H9 (cell line): ENCODE measurements around the gene ZNF562. TPM values are rescaled to one million over a fixed set of nuclear protein-coding genes. Genes with fewer than 3 reads are reported as not detected.
"Not testable (repeated sequence)": the region's sequence is repeated elsewhere in the genome, so short reads cannot be mapped to it uniquely, and the experiment has no call there.

ENCODE experiments used
- DNase-seq: peaks from one replicate; pipeline ENCODE4 v3.0.0-alpha.2; 2017
- H2AFZ ChIP-seq: one replicate; pipeline ENCODE4 v1.6.1; 2013; ENCODE audit warnings: mild to moderate bottlenecking, low read length, control low read depth, moderate library complexity
- H2AK5ac ChIP-seq: 2 replicates; pipeline ENCODE4 v1.6.1; 2013; ENCODE audit warnings: low read length, control low read depth, mixed read lengths; ENCODE audit not compliant: insufficient read length
- H2BK120ac ChIP-seq: one replicate; pipeline ENCODE4 v1.6.1; 2013; ENCODE audit warnings: low read depth, mild to moderate bottlenecking, low read length, control low read depth, inconsistent platforms; ENCODE audit not compliant: poor library complexity, severe bottlenecking
- H2BK12ac ChIP-seq: 2 replicates; pipeline ENCODE4 v1.6.1; 2013; ENCODE audit warnings: low read length, control low read depth, mixed read lengths, low read depth; ENCODE audit not compliant: insufficient read length
- H2BK15ac ChIP-seq: 2 replicates; pipeline ENCODE4 v1.6.1; 2013; ENCODE audit warnings: low read depth, low read length, control low read depth
- H2BK20ac ChIP-seq: one replicate; pipeline ENCODE4 v1.6.1; 2013; ENCODE audit warnings: low read depth, mild to moderate bottlenecking, low read length, control low read depth, inconsistent platforms; ENCODE audit not compliant: poor library complexity, severe bottlenecking
- H2BK5ac ChIP-seq: 2 replicates; pipeline ENCODE4 v1.6.1; 2013; ENCODE audit warnings: low read length, control low read depth, mixed read lengths; ENCODE audit not compliant: insufficient read length
- H3K14ac ChIP-seq: 2 replicates; pipeline ENCODE4 v1.6.1; 2013; ENCODE audit warnings: low read length, control low read depth; ENCODE audit not compliant: insufficient read depth
- H3K18ac ChIP-seq: 2 replicates; pipeline ENCODE4 v1.6.1; 2013; ENCODE audit warnings: low read depth, mild to moderate bottlenecking, mixed read lengths, low read length, control low read depth; ENCODE audit not compliant: insufficient read length
- H3K23ac ChIP-seq: 2 replicates; pipeline ENCODE4 v1.6.1; 2013; ENCODE audit warnings: low read length, control low read depth, mixed read lengths, low read depth; ENCODE audit not compliant: insufficient read length
- H3K23me2 ChIP-seq: 2 replicates; pipeline ENCODE4 v1.6.1; 2013; ENCODE audit warnings: low read depth, mild to moderate bottlenecking, mixed read lengths, low read length, control low read depth; ENCODE audit not compliant: insufficient read length, poor library complexity, severe bottlenecking
- H3K27ac ChIP-seq: 2 replicates; pipeline ENCODE4 v1.5.1; 2013; ENCODE audit warnings: low read length, control low read depth, mixed read lengths, low read depth; ENCODE audit not compliant: insufficient read length
- H3K27me3 ChIP-seq: 2 replicates; pipeline ENCODE4 v1.6.1; 2013; ENCODE audit warnings: low read length, control low read depth, inconsistent platforms; ENCODE audit not compliant: insufficient read depth
- H3K4ac ChIP-seq: 2 replicates; pipeline ENCODE4 v1.6.1; 2013; ENCODE audit warnings: low read depth, mild to moderate bottlenecking, control low read depth, inconsistent platforms, low read length, moderate library complexity
- H3K4me1 ChIP-seq: 2 replicates; pipeline ENCODE4 v1.6.1; 2013; ENCODE audit warnings: low read length, control low read depth, inconsistent platforms; ENCODE audit not compliant: insufficient read depth
- H3K4me2 ChIP-seq: 2 replicates; pipeline ENCODE4 v1.6.1; 2013; ENCODE audit warnings: low read length, control low read depth, mixed read lengths; ENCODE audit not compliant: insufficient read length, insufficient read depth
- H3K56ac ChIP-seq: 2 replicates; pipeline ENCODE4 v1.6.1; 2013; ENCODE audit warnings: low read depth, mild to moderate bottlenecking, mixed read lengths, low read length, control low read depth; ENCODE audit not compliant: insufficient read length
- H3K79me1 ChIP-seq: 2 replicates; pipeline ENCODE4 v1.6.1; 2013; ENCODE audit warnings: low read depth, mild to moderate bottlenecking, moderate library complexity, low read length, control low read depth, inconsistent platforms; ENCODE audit not compliant: insufficient read depth, poor library complexity, severe bottlenecking
- H3K79me2 ChIP-seq: 2 replicates; pipeline ENCODE4 v1.6.1; 2013; ENCODE audit warnings: low read length, control low read depth, inconsistent platforms; ENCODE audit not compliant: insufficient read depth
- H3K9ac ChIP-seq: 2 replicates; pipeline ENCODE4 v1.6.1; 2013; ENCODE audit warnings: low read length, control low read depth, mixed read lengths; ENCODE audit not compliant: insufficient read length; ENCODE audit errors: extremely low read depth
- H3K9me3 ChIP-seq: one replicate; pipeline ENCODE4 v1.6.1; 2013; ENCODE audit warnings: low read depth, low read length, inconsistent platforms; ENCODE audit not compliant: control insufficient read depth
- H3T11ph ChIP-seq: one replicate; pipeline ENCODE4 v1.6.1; 2013; ENCODE audit warnings: mild to moderate bottlenecking, low read length, control low read depth, inconsistent platforms
- H4K20me1 ChIP-seq: one replicate; pipeline ENCODE4 v1.6.1; 2013; ENCODE audit not compliant: control insufficient read depth, insufficient read length, insufficient read depth
- H4K5ac ChIP-seq: 2 replicates; pipeline ENCODE4 v1.6.1; 2013; ENCODE audit warnings: low read depth, mild to moderate bottlenecking, mixed read lengths, low read length, control low read depth; ENCODE audit not compliant: insufficient read length
- H4K8ac ChIP-seq: replicated peaks from 2 replicates; pipeline ENCODE4 v1.6.1; 2013; ENCODE audit warnings: low read length, control low read depth, mixed read lengths, low read depth; ENCODE audit not compliant: insufficient read length
- H4K91ac ChIP-seq: 2 replicates; pipeline ENCODE4 v1.6.1; 2013; ENCODE audit warnings: low read depth, mild to moderate bottlenecking, moderate library complexity, mixed read lengths, low read length, control low read depth; ENCODE audit not compliant: insufficient read length
- H3K27ac Mint-ChIP-seq, 3 experiments: 2 replicates in 2 of 3; 3 replicates in 1 of 3; pipeline ENCODE4 v1.8.0; 2020 to 2021; ENCODE audit warnings: mixed read lengths in 3 of 3, mild to moderate bottlenecking in 1 of 3, moderate library complexity in 1 of 3
- H3K27me3 Mint-ChIP-seq: 2 replicates; pipeline ENCODE4 v1.8.0; 2021; ENCODE audit warnings: low read depth, mild to moderate bottlenecking, moderate library complexity, mixed read lengths
- H3K36me3 Mint-ChIP-seq, 3 experiments: 2 replicates in 2 of 3; 3 replicates in 1 of 3; pipeline ENCODE4 v1.8.0; 2020 to 2021; ENCODE audit warnings: low read depth in 3 of 3, mixed read lengths in 3 of 3; ENCODE audit not compliant: insufficient read depth in 1 of 3
- H3K4me1 Mint-ChIP-seq, 2 experiments: 2 replicates each; pipeline ENCODE4 v1.8.0; 2020; ENCODE audit warnings: mixed read lengths in 2 of 2
- H3K4me3 Mint-ChIP-seq, 2 experiments: 2 replicates in 1 of 2; 3 replicates in 1 of 2; pipeline ENCODE4 v1.8.0; 2020 to 2021; ENCODE audit warnings: mild to moderate bottlenecking in 2 of 2, mixed read lengths in 2 of 2, moderate library complexity in 1 of 2
- H3K9me3 Mint-ChIP-seq, 2 experiments: 2 replicates in 1 of 2; 3 replicates in 1 of 2; pipeline ENCODE4 v1.8.0; 2020; ENCODE audit warnings: mild to moderate bottlenecking in 2 of 2, mixed read lengths in 2 of 2, moderate library complexity in 1 of 2
- whole genome bisulfite sequencing: extraction: QIAGEN DNeasy Blood & Tissue Kit; methylation state at CpG from one replicate; pipeline ENCODE4 v1.1.7; 2013; ENCODE audit warnings: missing lambda C conversion rate, low lambda C conversion rate, mixed read lengths; ENCODE audit not compliant: insufficient read length; ENCODE audit errors: extremely low coverage; 5-methylcytosine and 5-hydroxymethylcytosine counted together
- total RNA-seq: library from RNA; stranded (reverse); gene quantifications from 2 replicates; pipeline ENCODE4 v1.2.1, GENCODE V29; 2021

The ZNF562 gene
- total RNA-seq, 1 experiment from 2014 or later = 15.7 TPM

GRCh38 chr19:9679996-9680395, 5.1 kb upstream of the ZNF562 start:
- not testable (repeated sequence) for H3K4me1 Mint-ChIP-seq, H3K79me2 ChIP-seq, H2AFZ ChIP-seq, H3K23ac ChIP-seq, H3K4ac ChIP-seq, H3K27me3 Mint-ChIP-seq, H3K27ac Mint-ChIP-seq, H3K14ac ChIP-seq, H3K23me2 ChIP-seq, H4K8ac ChIP-seq, H3K27me3 ChIP-seq, H3K79me1 ChIP-seq, H4K20me1 ChIP-seq, H3K36me3 Mint-ChIP-seq, H4K5ac ChIP-seq, H2AK5ac ChIP-seq, H2BK5ac ChIP-seq, H2BK12ac ChIP-seq, H3K18ac ChIP-seq, H3K4me1 ChIP-seq, H3K9me3 ChIP-seq, H3K4me3 Mint-ChIP-seq, H2BK15ac ChIP-seq, DNase-seq, H2BK20ac ChIP-seq, H3K9ac ChIP-seq, H4K91ac ChIP-seq, H3T11ph ChIP-seq, H3K4me2 ChIP-seq, H2BK120ac ChIP-seq, H3K56ac ChIP-seq, H3K27ac ChIP-seq
- H3K9me3 Mint-ChIP-seq = peaks cover 55 to 64% of the 10 kb centered on the region in 2 experiments
- no CpG with 5 or more reads among the region's 30 CpGs for WGBS

DNA sequence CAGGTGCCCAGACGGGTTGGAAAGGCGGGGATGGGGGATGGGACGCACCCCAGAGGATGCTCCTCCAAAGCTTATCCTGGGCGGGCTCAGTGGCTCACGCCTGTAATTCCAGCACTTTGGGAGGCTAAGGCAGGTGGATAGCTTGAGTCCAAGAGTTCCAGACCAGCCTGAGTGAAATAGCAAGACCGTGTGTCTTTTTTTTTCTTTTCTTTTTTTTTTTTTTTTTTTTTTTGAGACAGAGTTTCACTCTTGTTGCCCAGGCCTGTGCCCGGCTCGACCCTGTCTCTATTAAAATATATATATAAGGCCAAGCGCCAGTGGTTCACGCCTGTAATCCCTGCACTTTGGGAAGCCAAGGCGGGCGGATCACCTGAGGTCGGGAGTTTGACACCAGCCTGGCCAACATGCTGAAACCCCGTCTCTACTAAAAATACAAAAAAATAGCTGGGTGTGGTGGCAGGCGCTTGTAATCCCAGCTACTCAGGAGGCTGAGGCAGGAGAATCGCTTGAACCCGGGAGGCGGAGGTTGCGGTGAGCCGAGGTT, 530 bp upstream of the ZNF562 start:
- H4K8ac ChIP-seq, H3K27me3 Mint-ChIP-seq, H2AFZ ChIP-seq, H2BK12ac ChIP-seq, H3K23ac ChIP-seq, H3K79me1 ChIP-seq, H3K4me1 ChIP-seq, H4K20me1 ChIP-seq, H3T11ph ChIP-seq, H2AK5ac ChIP-seq, H3K4me1 Mint-ChIP-seq, H2BK15ac ChIP-seq, H3K79me2 ChIP-seq, H3K27me3 ChIP-seq, H3K23me2 ChIP-seq: not testable (repeated sequence)
- Histone ChIP-seq H3K4me2 (peak overlapping the region; percentile 40), H3K18ac (peak overlapping the region; percentile 100), H3K4ac (peak overlapping the region; percentile 99; the same call in 1 of the 2 replicates), H3K56ac (peak overlapping the region; percentile 98), H4K91ac (peak overlapping the region; percentile 87), H3K14ac (peak overlapping the region; percentile 100), H4K5ac (peak overlapping the region; percentile 98), H2BK5ac (peak overlapping the region; percentile 96), H2BK120ac (peak overlapping the region; percentile 100), H3K9ac (peak overlapping the region; percentile 96), H3K9me3 (peaks cover 17% of the 10 kb centered on the region), H2BK20ac (peak overlapping the region; percentile 99), H3K27ac (peak overlapping the region; percentile 99)
- peak overlapping the region; percentile 86 to 89 for H3K4me3 Mint-ChIP-seq
- peaks cover 31 to 33% (median 32%) of the 10 kb centered on the region in 3 experiments for H3K36me3 Mint-ChIP-seq
- DNase-seq = peak; percentile 24
- no CpG with 5 or more reads among the region's 20 CpGs for WGBS
- H3K27ac Mint-ChIP-seq = peak overlapping the region; percentile 100
- peaks cover 58 to 68% of the 10 kb centered on the region in 2 experiments for H3K9me3 Mint-ChIP-seq
